ENCODE data around the gene SLC9A7.
"Not testable (repeated sequence)": the region's sequence is repeated elsewhere in the genome, so short reads cannot be mapped to it uniquely, and the experiment has no call there.

SLC9A7 gene

GRCh38 chrX:46754036-46754435 lies 4.9 kb downstream of the SLC9A7 start:
- DNase-seq (ENCODE audit: low read depth): no peak

GRCh38 chrX:46750889-46751288 lies 8.0 kb downstream of the SLC9A7 start:
- DNase-seq (ENCODE audit: low read depth): no peak

- no peak for DNase-seq (ENCODE audit: low read depth)
Measured at GRCh38 chrX:46744009-46744408, 14.9 kb downstream of the SLC9A7 start.

- DNase-seq (ENCODE audit: low read depth): no peak
Measured at GRCh38 chrX:46743046-46743445, 15.9 kb downstream of the SLC9A7 start.

GRCh38 chrX:46739736-46740135 lies 19.2 kb downstream of the SLC9A7 start:
- no peak for DNase-seq (ENCODE audit: low read depth)

- no peak for DNase-seq (ENCODE audit: low read depth)
Measured at GRCh38 chrX:46737462-46737861, 21.5 kb downstream of the SLC9A7 start.

- DNase-seq (ENCODE audit: low read depth): no peak
Measured at GRCh38 chrX:46737041-46737440, 21.9 kb downstream of the SLC9A7 start.

- no peak for DNase-seq (ENCODE audit: low read depth)
Measured at GRCh38 chrX:46735622-46736021, 23.3 kb downstream of the SLC9A7 start.

- DNase-seq (ENCODE audit: low read depth): no peak
Measured at GRCh38 chrX:46733226-46733625, 25.7 kb downstream of the SLC9A7 start.

GRCh38 chrX:46730765-46731164 lies 28.2 kb downstream of the SLC9A7 start:
- no peak for DNase-seq (ENCODE audit: low read depth)

- DNase-seq (ENCODE audit: low read depth): no peak
Measured at GRCh38 chrX:46727441-46727840, 31.5 kb downstream of the SLC9A7 start.

- not testable (repeated sequence) for DNase-seq (ENCODE audit: low read depth)
Measured at GRCh38 chrX:46723569-46723927, 35.4 kb downstream of the SLC9A7 start.

- DNase-seq (ENCODE audit: low read depth): no peak
Measured at GRCh38 chrX:46722742-46723568, 36.0 kb downstream of the SLC9A7 start.

- DNase-seq (ENCODE audit: low read depth): no peak
Measured at GRCh38 chrX:46716796-46717195, 42.1 kb downstream of the SLC9A7 start.

GRCh38 chrX:46715997-46716396 lies 42.9 kb downstream of the SLC9A7 start:
- DNase-seq (ENCODE audit: low read depth): no peak

- DNase-seq (ENCODE audit: low read depth): no peak
Measured at GRCh38 chrX:46715530-46715929, 43.4 kb downstream of the SLC9A7 start.

- DNase-seq (ENCODE audit: low read depth): no peak
Measured at GRCh38 chrX:46713672-46714490, 45.0 kb downstream of the SLC9A7 start.

GRCh38 chrX:46712764-46713163 lies 46.2 kb downstream of the SLC9A7 start:
- DNase-seq (ENCODE audit: low read depth): no peak

- DNase-seq (ENCODE audit: low read depth): no peak
Measured at GRCh38 chrX:46710927-46711623, 47.8 kb downstream of the SLC9A7 start.

GRCh38 chrX:46710425-46710824 lies 48.5 kb downstream of the SLC9A7 start:
- DNase-seq (ENCODE audit: low read depth): no peak

- no peak for DNase-seq (ENCODE audit: low read depth)
Measured at GRCh38 chrX:46707274-46707965, 51.5 kb downstream of the SLC9A7 start.

- DNase-seq (ENCODE audit: low read depth): peak; percentile 12
Measured at GRCh38 chrX:46704767-46705386, 54.0 kb downstream of the SLC9A7 start.

All from activated T-cell treated with anti-CD3 and anti-CD28 coated beads for 48 hours (primary cell).